ENCODE results near the gene ASAH2B. TPM values are rescaled to one million over a fixed set of nuclear protein-coding genes. Genes with fewer than 3 reads are reported as not detected.
"Not testable (repeated sequence)": the region's sequence is repeated elsewhere in the genome, so short reads cannot be mapped to it uniquely, and the experiment has no call there.

ASAH2B gene
- total and polyA plus RNA-seq, 2 of the 13 experiments (the other 11 are each of a cell fraction or from before 2014, with no cell fraction given), result 4.2 to 4.6 TPM

DNA sequence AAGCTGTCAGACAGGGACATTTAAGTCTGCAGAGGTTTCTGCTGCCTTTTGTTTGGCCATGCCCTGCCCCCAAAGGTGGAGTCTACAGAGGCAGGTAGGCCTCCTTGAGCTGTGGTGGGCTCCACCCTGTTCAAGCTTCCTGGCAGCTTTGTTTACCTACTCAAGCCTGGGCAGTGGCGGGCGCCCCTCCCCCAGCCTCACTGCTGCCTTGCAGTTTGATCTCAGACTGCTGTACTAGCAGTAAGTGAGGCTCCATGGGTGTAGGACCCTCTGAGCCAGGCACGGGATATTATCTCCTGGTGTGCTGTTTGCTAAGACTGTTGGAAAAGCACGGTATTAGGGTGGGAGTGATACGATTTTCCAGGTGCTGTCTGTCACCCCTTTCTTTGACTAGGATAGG is 48.2 kb downstream of the ASAH2B start:
- peak overlapping the region; percentile 49 for H3K4me2 ChIP-seq (ENCODE audit: low read depth, low read length)
- DNase-seq (ENCODE audit: low spot score); H3K9ac ChIP-seq (ENCODE audit: insufficient read depth, low read depth, low read length); POLR2A ChIA-PET; H2AFZ ChIP-seq (ENCODE audit: low read length); H3K27ac ChIP-seq (ENCODE audit: extremely low read length, insufficient read depth, low read length); H3K27me3 ChIP-seq (ENCODE audit: control insufficient read depth in 1 of 2, insufficient read depth in 2 of 2, low read length in 2 of 2); FAIRE-seq; H3K9me3 ChIP-seq (ENCODE audit: low read length); H3K79me2 ChIP-seq (ENCODE audit: insufficient read depth, low read length); H4K20me1 ChIP-seq (ENCODE audit: insufficient read depth, low read length); BruUV-seq (replicated peaks); H3K36me3 ChIP-seq (replicated peaks in 1 of 2; ENCODE audit: control insufficient read depth in 1 of 2, insufficient read depth in 2 of 2, low read length in 2 of 2); ATAC-seq; CTCF ChIA-PET (ENCODE audit: low intra/inter-chr PET ratio, low total read pairs); TF ChIP-seq FOXA1, SOX13 (IDR thresholded peaks at IDR 0.05): not testable (repeated sequence)
- H3K4me3 ChIP-seq (replicated peaks in 1 of 3; ENCODE audit: insufficient read depth in 1 of 3, low read depth in 2 of 3, low read length in 3 of 3), result peak overlapping the region in 1 of 3 experiments; percentile 21; a peak in 1 of 6 replicates
- in situ Hi-C loops (cut with HindIII; ENCODE audit: extremely low pct_ligation_motif_present, low pct_unique_long_range_greater_than_20kb) (loop anchor here (5.0 to 10.0 kb wide), 2 partner anchors 104 to 207 kb away; no protein-coding TSS in a partner anchor), intact Hi-C loops (cut with micrococcal nuclease; ENCODE audit: unreplicated experiment) (loop anchor here (2.0 kb wide), 1 partner anchor 21 kb away; no protein-coding TSS in a partner anchor)
- TF ChIP-seq, protein P1, sequence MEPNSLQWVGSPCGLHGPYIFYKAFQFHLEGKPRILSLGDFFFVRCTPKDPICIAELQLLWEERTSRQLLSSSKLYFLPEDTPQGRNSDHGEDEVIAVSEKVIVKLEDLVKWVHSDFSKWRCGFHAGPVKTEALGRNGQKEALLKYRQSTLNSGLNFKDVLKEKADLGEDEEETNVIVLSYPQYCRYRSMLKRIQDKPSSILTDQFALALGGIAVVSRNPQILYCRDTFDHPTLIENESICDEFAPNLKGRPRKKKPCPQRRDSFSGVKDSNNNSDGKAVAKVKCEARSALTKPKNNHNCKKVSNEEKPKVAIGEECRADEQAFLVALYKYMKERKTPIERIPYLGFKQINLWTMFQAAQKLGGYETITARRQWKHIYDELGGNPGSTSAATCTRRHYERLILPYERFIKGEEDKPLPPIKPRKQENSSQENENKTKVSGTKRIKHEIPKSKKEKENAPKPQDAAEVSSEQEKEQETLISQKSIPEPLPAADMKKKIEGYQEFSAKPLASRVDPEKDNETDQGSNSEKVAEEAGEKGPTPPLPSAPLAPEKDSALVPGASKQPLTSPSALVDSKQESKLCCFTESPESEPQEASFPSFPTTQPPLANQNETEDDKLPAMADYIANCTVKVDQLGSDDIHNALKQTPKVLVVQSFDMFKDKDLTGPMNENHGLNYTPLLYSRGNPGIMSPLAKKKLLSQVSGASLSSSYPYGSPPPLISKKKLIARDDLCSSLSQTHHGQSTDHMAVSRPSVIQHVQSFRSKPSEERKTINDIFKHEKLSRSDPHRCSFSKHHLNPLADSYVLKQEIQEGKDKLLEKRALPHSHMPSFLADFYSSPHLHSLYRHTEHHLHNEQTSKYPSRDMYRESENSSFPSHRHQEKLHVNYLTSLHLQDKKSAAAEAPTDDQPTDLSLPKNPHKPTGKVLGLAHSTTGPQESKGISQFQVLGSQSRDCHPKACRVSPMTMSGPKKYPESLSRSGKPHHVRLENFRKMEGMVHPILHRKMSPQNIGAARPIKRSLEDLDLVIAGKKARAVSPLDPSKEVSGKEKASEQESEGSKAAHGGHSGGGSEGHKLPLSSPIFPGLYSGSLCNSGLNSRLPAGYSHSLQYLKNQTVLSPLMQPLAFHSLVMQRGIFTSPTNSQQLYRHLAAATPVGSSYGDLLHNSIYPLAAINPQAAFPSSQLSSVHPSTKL (CRISPR knock-in tag; IDR thresholded peaks at IDR 0.05), result 0 out of 2 replicates have a peak, but pooled peaks have one; percentile 27
- TF ChIP-seq FOXA1 (CRISPR knock-in tag; IDR thresholded peaks at IDR 0.05) (peak; percentile 38), FOXO1 (CRISPR knock-in tag; IDR thresholded peaks at IDR 0.05) (0 out of 2 replicates have a peak, but pooled peaks have one; percentile 14), SALL1 (CRISPR knock-in tag; IDR thresholded peaks at IDR 0.05) (0 out of 2 replicates have a peak, but pooled peaks have one; percentile 14), SOX13 (CRISPR knock-in tag; conservative IDR thresholded peaks at IDR 0.05 in 1 of 2, IDR thresholded peaks at IDR 0.05 in 1 of 2) (0 out of 4 replicates have a peak, but pooled peaks of 1 of the 2 experiments have one; percentile 10), FOXA3 (CRISPR knock-in tag; IDR thresholded peaks at IDR 0.05) (peak; percentile 42; the same call in 1 of the 2 replicates)
- TF ChIP-seq, protein P2, sequence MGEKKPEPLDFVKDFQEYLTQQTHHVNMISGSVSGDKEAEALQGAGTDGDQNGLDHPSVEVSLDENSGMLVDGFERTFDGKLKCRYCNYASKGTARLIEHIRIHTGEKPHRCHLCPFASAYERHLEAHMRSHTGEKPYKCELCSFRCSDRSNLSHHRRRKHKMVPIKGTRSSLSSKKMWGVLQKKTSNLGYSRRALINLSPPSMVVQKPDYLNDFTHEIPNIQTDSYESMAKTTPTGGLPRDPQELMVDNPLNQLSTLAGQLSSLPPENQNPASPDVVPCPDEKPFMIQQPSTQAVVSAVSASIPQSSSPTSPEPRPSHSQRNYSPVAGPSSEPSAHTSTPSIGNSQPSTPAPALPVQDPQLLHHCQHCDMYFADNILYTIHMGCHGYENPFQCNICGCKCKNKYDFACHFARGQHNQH (CRISPR knock-in tag; IDR thresholded peaks at IDR 0.05), result 0 out of 2 replicates have a peak, but pooled peaks have one; percentile 21
- TF ChIP-seq, protein P3, sequence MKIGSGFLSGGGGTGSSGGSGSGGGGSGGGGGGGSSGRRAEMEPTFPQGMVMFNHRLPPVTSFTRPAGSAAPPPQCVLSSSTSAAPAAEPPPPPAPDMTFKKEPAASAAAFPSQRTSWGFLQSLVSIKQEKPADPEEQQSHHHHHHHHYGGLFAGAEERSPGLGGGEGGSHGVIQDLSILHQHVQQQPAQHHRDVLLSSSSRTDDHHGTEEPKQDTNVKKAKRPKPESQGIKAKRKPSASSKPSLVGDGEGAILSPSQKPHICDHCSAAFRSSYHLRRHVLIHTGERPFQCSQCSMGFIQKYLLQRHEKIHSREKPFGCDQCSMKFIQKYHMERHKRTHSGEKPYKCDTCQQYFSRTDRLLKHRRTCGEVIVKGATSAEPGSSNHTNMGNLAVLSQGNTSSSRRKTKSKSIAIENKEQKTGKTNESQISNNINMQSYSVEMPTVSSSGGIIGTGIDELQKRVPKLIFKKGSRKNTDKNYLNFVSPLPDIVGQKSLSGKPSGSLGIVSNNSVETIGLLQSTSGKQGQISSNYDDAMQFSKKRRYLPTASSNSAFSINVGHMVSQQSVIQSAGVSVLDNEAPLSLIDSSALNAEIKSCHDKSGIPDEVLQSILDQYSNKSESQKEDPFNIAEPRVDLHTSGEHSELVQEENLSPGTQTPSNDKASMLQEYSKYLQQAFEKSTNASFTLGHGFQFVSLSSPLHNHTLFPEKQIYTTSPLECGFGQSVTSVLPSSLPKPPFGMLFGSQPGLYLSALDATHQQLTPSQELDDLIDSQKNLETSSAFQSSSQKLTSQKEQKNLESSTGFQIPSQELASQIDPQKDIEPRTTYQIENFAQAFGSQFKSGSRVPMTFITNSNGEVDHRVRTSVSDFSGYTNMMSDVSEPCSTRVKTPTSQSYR (CRISPR knock-in tag; IDR thresholded peaks at IDR 0.05; ENCODE audit: borderline replicate concordance), result peak; percentile 91
- peaks cover 22% of the 10 kb centered on the region for H3K4me1 ChIP-seq (ENCODE audit: insufficient read depth, low read length)
- 0% methylated on average over 3 of the region's 5 CpGs for WGBS (ENCODE audit: low lambda C conversion rate)

Measured in HepG2 (cell line).